IMR-90 (cell line): ENCODE results near the gene ZNF439. TPM values are rescaled to one million over a fixed set of nuclear protein-coding genes. Genes with fewer than 3 reads are reported as not detected.
"Not testable (repeated sequence)": the region's sequence is repeated elsewhere in the genome, so short reads cannot be mapped to it uniquely, and the experiment has no call there.

Experiments
- ATAC-seq: fragments of 200-7000 bp; cut with Tn5 transposase; 2 replicates; pipeline ENCODE4 v1.9.1; 2020; ENCODE audit warnings: low read depth, mild to moderate bottlenecking, moderate library complexity
- BruUV-seq: library from RNA; stranded (reverse); fragments of 400-500 nt; replicated peaks from 2 replicates; lab custom pipeline; 2021; lab: Mats Ljungman, UMichigan
- CTCF ChIA-PET: fragments of 300-600 bp; formaldehyde crosslinking; extraction: SDS; loops from one replicate; lab custom pipeline; 2021; ENCODE audit warnings: antibody characterized with exemption; lab: Yijun Ruan, JAX
- POLR2A ChIA-PET: fragments of 300-600 bp; sonication (Branson Sonifier 250); formaldehyde crosslinking; loops from one replicate; lab custom pipeline; 2022; ENCODE audit warnings: antibody characterized with exemption; ENCODE audit not compliant: unreplicated experiment; lab: Charles Lee
- DNase-seq: peaks from one replicate; pipeline ENCODE4 v3.0.0; 2013
- H2AFZ ChIP-seq: replicated peaks from 2 replicates; pipeline ENCODE3; 2013; ENCODE audit warnings: low read length, mild to moderate bottlenecking; ENCODE audit not compliant: poor library complexity
- H2AK5ac ChIP-seq: 2 replicates; pipeline ENCODE4 v1.6.1; 2013; ENCODE audit warnings: low read depth, low read length, inconsistent platforms
- H2AK9ac ChIP-seq: replicated peaks from 2 replicates; pipeline ENCODE3; 2013; ENCODE audit warnings: mild to moderate bottlenecking, low read depth, low read length, moderate library complexity; ENCODE audit not compliant: poor library complexity
- H2BK120ac ChIP-seq: 2 replicates; pipeline ENCODE4 v1.6.1; 2013; ENCODE audit warnings: low read depth, low read length, inconsistent platforms
- H2BK15ac ChIP-seq: 3 replicates; pipeline ENCODE4 v1.6.1; 2013; ENCODE audit warnings: low read depth, low read length, inconsistent platforms
- H2BK20ac ChIP-seq: 2 replicates; pipeline ENCODE4 v1.6.1; 2013; ENCODE audit warnings: low read depth, mild to moderate bottlenecking, inconsistent platforms, low read length, moderate library complexity
- H2BK5ac ChIP-seq: 2 replicates; pipeline ENCODE4 v1.6.1; 2013; ENCODE audit warnings: mild to moderate bottlenecking, low read depth, low read length, inconsistent platforms; ENCODE audit not compliant: poor library complexity, severe bottlenecking
- H3K14ac ChIP-seq: replicated peaks from 2 replicates; pipeline ENCODE4 v1.6.1; 2013; ENCODE audit warnings: low read depth, low read length, inconsistent platforms
- H3K18ac ChIP-seq: 2 replicates; pipeline ENCODE4 v1.6.1; 2013; ENCODE audit warnings: low read depth, low read length, control low read depth
- H3K23ac ChIP-seq: 2 replicates; pipeline ENCODE4 v1.6.1; 2013; ENCODE audit warnings: low read depth, low read length, inconsistent platforms
- H3K27ac ChIP-seq: 2 replicates; pipeline ENCODE4 v1.5.1; 2013; ENCODE audit warnings: mild to moderate bottlenecking, control low read depth, low read length; ENCODE audit not compliant: insufficient read depth
- H3K27me3 ChIP-seq: 2 replicates; pipeline ENCODE4 v1.6.1; 2013; ENCODE audit warnings: low read length; ENCODE audit not compliant: control insufficient read depth, insufficient read depth
- H3K36me3 ChIP-seq: 2 replicates; pipeline ENCODE4 v1.6.1; 2013; ENCODE audit warnings: low read length, mixed read lengths; ENCODE audit not compliant: control insufficient read depth, insufficient read depth
- H3K4ac ChIP-seq: 2 replicates; pipeline ENCODE4 v1.6.1; 2013; ENCODE audit warnings: low read depth, low read length, inconsistent platforms
- H3K4me1 ChIP-seq: 2 replicates; pipeline ENCODE4 v1.6.1; 2013; ENCODE audit warnings: low read length, mixed read lengths; ENCODE audit not compliant: control insufficient read depth, insufficient read depth
- H3K4me2 ChIP-seq: 2 replicates; pipeline ENCODE4 v1.6.1; 2013; ENCODE audit warnings: low read depth, mild to moderate bottlenecking, control low read depth, low read length, moderate library complexity
- H3K4me3 ChIP-seq: 2 replicates; pipeline ENCODE4 v1.5.1; 2013; ENCODE audit warnings: low read depth, mild to moderate bottlenecking, control low read depth, low read length, moderate library complexity; ENCODE audit not compliant: insufficient read depth
- H3K56ac ChIP-seq: 2 replicates; pipeline ENCODE4 v1.6.1; 2013; ENCODE audit warnings: low read length, inconsistent platforms; ENCODE audit not compliant: insufficient read depth; ENCODE audit errors: extremely low read depth
- H3K79me1 ChIP-seq, 2 experiments: 2 replicates each; pipeline ENCODE4 v1.6.1; 2013; ENCODE audit warnings: low read length in 2 of 2, inconsistent platforms in 1 of 2, low read depth in 1 of 2
- H3K9ac ChIP-seq: 2 replicates; pipeline ENCODE4 v1.6.1; 2013; ENCODE audit warnings: low read depth, low read length, control low read depth
- H3K9me1 ChIP-seq: 2 replicates; pipeline ENCODE4 v1.6.1; 2013; ENCODE audit warnings: low read length, inconsistent platforms; ENCODE audit not compliant: insufficient read depth
- H3K9me3 ChIP-seq: 2 replicates; pipeline ENCODE4 v1.6.1; 2013; ENCODE audit warnings: low read length; ENCODE audit not compliant: control insufficient read depth, insufficient read depth
- H4K20me1 ChIP-seq: 2 replicates; pipeline ENCODE4 v1.6.1; 2013; ENCODE audit warnings: low read length, inconsistent platforms; ENCODE audit not compliant: insufficient read depth
- H4K5ac ChIP-seq: 2 replicates; pipeline ENCODE4 v1.6.1; 2013; ENCODE audit warnings: mild to moderate bottlenecking, low read depth, low read length, control low read depth
- H4K8ac ChIP-seq, 2 experiments: 2 replicates each; pipeline ENCODE4 v1.6.1; 2013; ENCODE audit warnings: low read depth in 2 of 2, low read length in 2 of 2, control low read depth in 1 of 2, inconsistent platforms in 1 of 2
- H4K91ac ChIP-seq: 2 replicates; pipeline ENCODE4 v1.6.1; 2013; ENCODE audit warnings: low read depth, low read length, inconsistent platforms; ENCODE audit not compliant: insufficient read depth
- WGBS, 2 experiments: methylation state at CpG; one replicate each; pipeline versions ENCODE4 v1.1.5 to v1.1.7; 2013; ENCODE audit warnings: missing lambda C conversion rate in 2 of 2; ENCODE audit not compliant: insufficient read length in 1 of 2; ENCODE audit errors: extremely low coverage in 2 of 2; 5-methylcytosine and 5-hydroxymethylcytosine counted together
- dilution Hi-C: fragments of 300-500 bp; cut with HindIII; formaldehyde crosslinking; loops from one replicate; pipeline ENCODE4 v1.14.3; 2018; ENCODE audit warnings: low sequenced_read_pairs; ENCODE audit not compliant: unreplicated experiment
- in situ Hi-C: fragments of 300-500 bp; cut with MboI; formaldehyde crosslinking; loops from 3 replicates; pipeline ENCODE4 v1.14.3; 2019; ENCODE audit warnings: low sequenced_read_pairs, inconsistent platforms, mixed read lengths
- intact Hi-C: fragments of 100-400 bp; cut with micrococcal nuclease; formaldehyde crosslinking; loops from 2 replicates; pipeline ENCODE4 v1.10.0; 2022
- polyA plus RNA-seq, 3 experiments: library from polyadenylated mRNA; depleted of rRNA; stranded (reverse); fragments of >200 nt; gene quantifications; 2 replicates each; pipeline ENCODE4 v1.2.3, GENCODE V29; 2012; ENCODE audit warnings: low replicate concordance in 1 of 3
- total RNA-seq: library from RNA; depleted of rRNA; stranded (reverse); fragments of >200 nt; gene quantifications from 2 replicates; pipeline ENCODE4 v1.2.3, GENCODE V29; 2012

Gene ZNF439
- total and polyA plus RNA-seq, 2 of the 4 experiments (the other 2 are of a cell fraction) = 4.8 to 8.4 TPM

DNA sequence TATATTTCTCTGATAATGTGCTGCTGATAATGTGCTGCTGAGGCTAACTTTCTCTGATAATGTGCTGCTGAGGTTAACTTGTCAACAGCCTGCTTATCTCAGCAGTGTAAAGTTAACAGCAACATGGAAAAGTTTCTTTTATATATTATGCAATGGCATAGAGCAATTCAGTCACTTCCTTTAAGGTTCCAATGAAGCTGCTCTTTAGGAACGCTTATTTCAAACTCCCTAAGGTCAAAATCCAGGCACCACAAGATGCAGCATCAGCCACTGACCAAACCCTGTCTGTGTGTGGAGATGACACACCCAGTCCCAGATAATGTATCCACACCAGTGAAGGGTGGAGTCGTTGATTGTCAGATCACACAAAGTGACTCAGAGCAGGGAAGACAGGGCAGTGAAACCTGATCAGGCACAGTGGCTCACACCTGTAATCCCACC is 12.9 kb upstream of the ZNF439 start:
- intact Hi-C loops, in situ Hi-C loops, H3K18ac ChIP-seq, H2AK9ac ChIP-seq, dilution Hi-C loops, H3K9ac ChIP-seq, H3K27me3 ChIP-seq, H4K20me1 ChIP-seq, H3K14ac ChIP-seq, H2BK120ac ChIP-seq, H2AK5ac ChIP-seq, CTCF ChIA-PET, H4K8ac ChIP-seq, DNase-seq, H3K79me1 ChIP-seq, H2BK5ac ChIP-seq, ATAC-seq, H3K4me3 ChIP-seq, H4K91ac ChIP-seq, H3K4ac ChIP-seq, H3K27ac ChIP-seq, H3K56ac ChIP-seq, POLR2A ChIA-PET, H4K5ac ChIP-seq, H3K23ac ChIP-seq, H3K9me1 ChIP-seq, H2BK20ac ChIP-seq, H3K4me2 ChIP-seq, H3K4me1 ChIP-seq, H2AFZ ChIP-seq, BruUV-seq, H2BK15ac ChIP-seq: not testable (repeated sequence)
- H3K9me3 ChIP-seq = peaks cover 31% of the 10 kb centered on the region
- peaks cover 17% of the 10 kb centered on the region for H3K36me3 ChIP-seq
- no CpG with 5 or more reads among the region's 2 CpGs for WGBS, 2 experiments
